NCI-H69 (cell line): ENCODE results near the gene EFHC2.
A peak's percentile ranks its signal among the peaks of the same experiment; 100 is the strongest.
"Not testable (repeated sequence)": the region's sequence is repeated elsewhere in the genome, so short reads cannot be mapped to it uniquely, and the experiment has no call there.

Source experiments
- DNase-seq: peaks from one replicate; lab custom pipeline; 2025; lab: John Stamatoyannopoulos, UW

The EFHC2 gene

GRCh38 chrX:44232081-44232480 is 111.4 kb downstream of the EFHC2 start:
- no peak for DNase-seq

GRCh38 chrX:44228621-44229020 is 114.9 kb downstream of the EFHC2 start:
- no peak for DNase-seq

- no peak for DNase-seq
Measured at GRCh38 chrX:44227991-44228390, 115.5 kb downstream of the EFHC2 start.

- no peak for DNase-seq
Measured at GRCh38 chrX:44225667-44226066, 117.8 kb downstream of the EFHC2 start.

GRCh38 chrX:44224760-44225159 is 118.7 kb downstream of the EFHC2 start:
- DNase-seq, result no peak

GRCh38 chrX:44223150-44223549 is 120.3 kb downstream of the EFHC2 start:
- no peak for DNase-seq

- no peak for DNase-seq
Measured at GRCh38 chrX:44218465-44218864, 125.0 kb downstream of the EFHC2 start.

- DNase-seq, result no peak
Measured at GRCh38 chrX:44216171-44216570, 127.3 kb downstream of the EFHC2 start.

GRCh38 chrX:44203791-44204190 is 139.7 kb downstream of the EFHC2 start:
- peak; percentile 2 for DNase-seq

- no peak for DNase-seq
Measured at GRCh38 chrX:44202596-44202995, 140.9 kb downstream of the EFHC2 start.

GRCh38 chrX:44189116-44189515 is 154.4 kb downstream of the EFHC2 start:
- DNase-seq, result no peak

- DNase-seq, result not testable (repeated sequence)
Measured at GRCh38 chrX:44187915-44188314, 155.6 kb downstream of the EFHC2 start.

- DNase-seq, result peak; percentile 79
Measured at GRCh38 chrX:44183329-44183728, 160.1 kb downstream of the EFHC2 start.

- DNase-seq, result peak; percentile 76
Measured at GRCh38 chrX:44178274-44179053, 165.0 kb downstream of the EFHC2 start.

- no peak for DNase-seq
Measured at GRCh38 chrX:44175455-44175854, 168.0 kb downstream of the EFHC2 start.

- no peak for DNase-seq
Measured at GRCh38 chrX:44174061-44174460, 169.4 kb downstream of the EFHC2 start.

- peak; percentile 22 for DNase-seq
Measured at GRCh38 chrX:44173219-44173618, 170.3 kb downstream of the EFHC2 start.

GRCh38 chrX:44167116-44167515 is 176.4 kb downstream of the EFHC2 start:
- DNase-seq, result no peak

GRCh38 chrX:44162964-44163475 is 180.5 kb downstream of the EFHC2 start:
- peak; percentile 10 for DNase-seq

GRCh38 chrX:44157858-44158257 is 185.6 kb downstream of the EFHC2 start:
- DNase-seq, result no peak

- peak; percentile 33 for DNase-seq
Measured at GRCh38 chrX:44157283-44157682, 186.2 kb downstream of the EFHC2 start.

- peak; percentile 82 for DNase-seq
Measured at GRCh38 chrX:44156726-44157125, 186.7 kb downstream of the EFHC2 start.

GRCh38 chrX:44155126-44155525 is 188.3 kb downstream of the EFHC2 start:
- DNase-seq, result peak; percentile 18

- no peak for DNase-seq
Measured at GRCh38 chrX:44152852-44153251, 190.6 kb downstream of the EFHC2 start.
